ENCODE data around the gene AP5B1.
"Not testable (repeated sequence)": the region's sequence is repeated elsewhere in the genome, so short reads cannot be mapped to it uniquely, and the experiment has no call there.

Gene AP5B1

GRCh38 chr11:65742353-65742752, 38.4 kb downstream of the AP5B1 start:
- TF ChIP-seq, protein P1, sequence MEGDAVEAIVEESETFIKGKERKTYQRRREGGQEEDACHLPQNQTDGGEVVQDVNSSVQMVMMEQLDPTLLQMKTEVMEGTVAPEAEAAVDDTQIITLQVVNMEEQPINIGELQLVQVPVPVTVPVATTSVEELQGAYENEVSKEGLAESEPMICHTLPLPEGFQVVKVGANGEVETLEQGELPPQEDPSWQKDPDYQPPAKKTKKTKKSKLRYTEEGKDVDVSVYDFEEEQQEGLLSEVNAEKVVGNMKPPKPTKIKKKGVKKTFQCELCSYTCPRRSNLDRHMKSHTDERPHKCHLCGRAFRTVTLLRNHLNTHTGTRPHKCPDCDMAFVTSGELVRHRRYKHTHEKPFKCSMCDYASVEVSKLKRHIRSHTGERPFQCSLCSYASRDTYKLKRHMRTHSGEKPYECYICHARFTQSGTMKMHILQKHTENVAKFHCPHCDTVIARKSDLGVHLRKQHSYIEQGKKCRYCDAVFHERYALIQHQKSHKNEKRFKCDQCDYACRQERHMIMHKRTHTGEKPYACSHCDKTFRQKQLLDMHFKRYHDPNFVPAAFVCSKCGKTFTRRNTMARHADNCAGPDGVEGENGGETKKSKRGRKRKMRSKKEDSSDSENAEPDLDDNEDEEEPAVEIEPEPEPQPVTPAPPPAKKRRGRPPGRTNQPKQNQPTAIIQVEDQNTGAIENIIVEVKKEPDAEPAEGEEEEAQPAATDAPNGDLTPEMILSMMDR (conservative IDR thresholded peaks at IDR 0.05) = no peak
- H3K27ac ChIP-seq = no peak overlapping the region

GRCh38 chr11:65741185-65741584, 39.6 kb downstream of the AP5B1 start:
- TF ChIP-seq, protein P1 (conservative IDR thresholded peaks at IDR 0.05) = no peak
- H3K27ac ChIP-seq = no peak overlapping the region

GRCh38 chr11:65739022-65739421, 41.8 kb downstream of the AP5B1 start:
- TF ChIP-seq, protein P1 (conservative IDR thresholded peaks at IDR 0.05) = no peak
- H3K27ac ChIP-seq = no peak overlapping the region

DNA sequence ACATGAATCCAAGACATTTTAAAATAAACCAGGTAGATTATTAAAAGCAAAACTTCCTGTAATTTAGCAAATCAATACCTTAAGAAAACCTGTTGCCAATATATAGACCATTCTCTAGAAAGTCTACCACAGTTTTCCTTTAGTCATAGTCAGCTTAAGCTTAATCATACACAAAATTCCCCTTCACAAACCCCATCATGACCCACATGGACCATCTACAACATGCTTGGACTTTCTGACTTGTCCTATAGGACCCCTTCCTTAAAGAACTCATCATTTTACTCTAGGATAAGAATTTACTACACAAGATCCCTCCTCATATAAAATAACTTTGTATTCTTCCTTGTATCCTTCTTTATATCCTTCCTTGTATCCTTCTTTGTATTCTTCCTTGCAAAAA, 44.0 kb downstream of the AP5B1 start:
- TF ChIP-seq, protein P1 (conservative IDR thresholded peaks at IDR 0.05) = no peak
- H3K27ac ChIP-seq = no peak overlapping the region

GRCh38 chr11:65735111-65735510, 45.7 kb downstream of the AP5B1 start:
- H3K27ac ChIP-seq = not testable (repeated sequence)

GRCh38 chr11:65730461-65730860, 50.3 kb downstream of the AP5B1 start:
- TF ChIP-seq, protein P1 (conservative IDR thresholded peaks at IDR 0.05) = no peak
- no peak overlapping the region for H3K27ac ChIP-seq

DNA sequence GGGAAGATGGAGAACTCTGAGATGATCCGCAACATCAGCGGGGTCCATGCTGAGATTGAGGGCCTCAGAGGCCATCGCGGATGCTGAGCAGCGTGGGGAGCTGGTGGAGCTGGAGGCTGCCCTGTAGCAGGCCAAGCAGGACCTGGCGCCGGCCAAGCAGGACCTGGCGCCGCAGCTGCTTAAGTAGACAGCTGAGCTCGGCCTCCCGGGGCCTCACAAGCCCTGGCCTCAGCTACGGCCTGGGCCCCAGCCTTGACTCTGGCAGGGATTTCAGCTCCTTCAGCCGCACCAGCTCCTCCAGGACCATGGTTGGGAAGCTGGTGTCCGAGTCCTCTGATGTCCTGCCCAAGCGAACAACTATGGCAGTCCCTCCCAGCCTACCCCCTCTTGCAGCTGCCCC, 52.9 kb downstream of the AP5B1 start:
- no peak overlapping the region for H3K27ac ChIP-seq
- TF ChIP-seq, protein P1 (conservative IDR thresholded peaks at IDR 0.05) = no peak

DNA sequence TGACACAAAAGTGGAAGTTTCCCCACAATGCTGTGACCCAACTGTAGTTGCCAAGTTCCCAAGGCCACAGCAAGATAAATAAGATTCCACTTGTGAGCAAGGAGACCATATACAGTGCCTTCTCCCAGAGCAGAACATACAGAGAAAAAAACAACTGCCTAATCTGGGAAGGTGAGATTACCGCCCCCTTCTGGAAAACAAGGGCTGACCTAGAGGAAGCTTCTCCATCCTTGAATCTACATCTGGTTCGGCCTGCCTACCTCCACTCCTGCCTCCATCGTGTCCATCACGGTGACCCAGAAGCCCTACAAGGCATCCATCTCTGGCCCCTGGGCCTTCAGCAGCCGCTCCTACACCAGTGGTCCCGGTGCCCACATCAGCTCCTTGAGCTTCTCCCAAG, 54.1 kb downstream of the AP5B1 start:
- TF ChIP-seq, protein P1 (conservative IDR thresholded peaks at IDR 0.05) = no peak
- no peak overlapping the region for H3K27ac ChIP-seq
